Upper lobe of left lung (tissue), 6 donors: Measurements from ENCODE around the gene TMEM74B. TPM values are rescaled to one million over a fixed set of nuclear protein-coding genes. Genes with fewer than 3 reads are reported as not detected.

Experiments
- ATAC-seq, 2 donors: fragments of 200-7000 bp; cut with Tn5 transposase; one replicate each; pipeline ENCODE4 v1.9.1; 2022; ENCODE audit warnings: mild to moderate bottlenecking in 2 of 2, moderate library complexity in 2 of 2; ENCODE audit not compliant: low FRiP score in 2 of 2
- DNase-seq, 2 donors: peaks; one replicate each; pipeline ENCODE4 v3.0.0-alpha.2; 2019 to 2020
- H3K27ac ChIP-seq, 4 donors: fragments of 200-600 bp; sonication (generic); one replicate each; pipeline ENCODE4 v1.5.1; 2016 to 2019
- H3K27me3 ChIP-seq, 4 donors: fragments of 200-600 bp; sonication (generic); one replicate each; pipeline ENCODE4 v1.5.1; 2017 to 2019
- H3K36me3 ChIP-seq, 4 donors: fragments of 200-600 bp; sonication (generic); one replicate each; pipeline ENCODE4 v1.5.1; 2016 to 2019
- H3K4me1 ChIP-seq, 4 donors: fragments of 200-600 bp; sonication (generic); one replicate each; pipeline ENCODE4 v1.5.1; 2018 to 2019
- H3K4me3 ChIP-seq, 4 donors: fragments of 200-600 bp; sonication (generic); one replicate each; pipeline ENCODE4 v1.5.1; 2017 to 2019; ENCODE audit warnings: mild to moderate bottlenecking in 2 of 4, moderate library complexity in 1 of 4
- H3K9me3 ChIP-seq, 4 donors: fragments of 200-600 bp; sonication (generic); one replicate each; pipeline ENCODE4 v1.5.1; 2018 to 2019
- CTCF ChIP-seq, 6 experiments: fragments of 450-650 bp in 4 of 6; fragments of 200-600 bp in 2 of 6; sonication (generic) in 2 of 6; IDR thresholded peaks; one replicate each; pipeline ENCODE4 v1.5.1; 2016 to 2019; ENCODE audit warnings: antibody characterized with exemption in 6 of 6
- EP300 ChIP-seq, 4 donors: sonication (generic); formaldehyde crosslinking; IDR thresholded peaks; one replicate each; pipeline ENCODE4 v1.5.1; 2017; ENCODE audit warnings: antibody characterized with exemption in 4 of 4, control low read depth in 2 of 4
- POLR2A ChIP-seq, 4 donors: fragments of 450-650 bp; IDR thresholded peaks; one replicate each; pipeline ENCODE4 v1.5.1; 2016 to 2017; ENCODE audit warnings: antibody characterized with exemption in 4 of 4, mild to moderate bottlenecking in 2 of 4
- POLR2AphosphoS5 ChIP-seq, 2 donors: sonication (generic); formaldehyde crosslinking; IDR thresholded peaks; one replicate each; pipeline ENCODE4 v1.5.1; 2017; ENCODE audit warnings: antibody characterized with exemption in 2 of 2
- WGBS, 2 donors: methylation state at CpG; one replicate each; pipeline ENCODE4 v1.1.5; 2017 to 2018; 5-methylcytosine and 5-hydroxymethylcytosine counted together
- total RNA-seq, 6 donors: library from RNA; depleted of rRNA in 4 of 6; stranded (reverse); fragments of >200 nt in 4 of 6; gene quantifications; one replicate each; pipeline versions ENCODE4 v1.1.0 to v1.2.1, GENCODE V29; 2016 to 2021
- donor health status: DM: no; HTN: no; CAD: no; lungs with moderate emphysema.
- donor health status: DM: no; HTN: yes; CAD: no; lungs with severe emphysema.

TMEM74B gene
- total RNA-seq, 6 donors from 2014 or later: 9.3 to 85.9 (median 11.5) TPM

- DNase-seq (no peak), ATAC-seq (no peak)
- no peaks in the 10 kb centered on the region for H3K4me1 ChIP-seq
- H3K36me3 ChIP-seq: peaks cover 30 to 99% (median 63%) of the 10 kb centered on the region in 4 donors
- H3K27ac ChIP-seq: no peak overlapping the region
- H3K27me3 ChIP-seq: no peaks in the 10 kb centered on the region
- H3K4me3 ChIP-seq: no peak overlapping the region
- TF ChIP-seq EP300 (IDR thresholded peaks at IDR 0.05) (no peak), POLR2A (IDR thresholded peaks at IDR 0.05) (no peak), POLR2AphosphoS5 (IDR thresholded peaks at IDR 0.05) (no peak), CTCF (IDR thresholded peaks at IDR 0.05) (no peak)
- no peaks in the 10 kb centered on the region for H3K9me3 ChIP-seq
- WGBS, 2 donors: 94 to 97% methylated on average over 5 of the region's 5 CpGs
Measured at GRCh38 chr20:1169224-1169623, 15.6 kb downstream of the TMEM74B start.

GRCh38 chr20:1166948-1167720, 17.6 kb downstream of the TMEM74B start:
- H3K4me3 ChIP-seq: no peak overlapping the region
- WGBS, 2 donors: 88 to 92% methylated on average over 1 of the region's 1 CpG
- peaks cover 35 to 99% (median 73%) of the 10 kb centered on the region in 4 donors for H3K36me3 ChIP-seq
- DNase-seq (no peak), ATAC-seq (no peak)
- no peak overlapping the region for H3K27ac ChIP-seq
- H3K4me1 ChIP-seq: no peaks in the 10 kb centered on the region
- no peaks in the 10 kb centered on the region for H3K9me3 ChIP-seq
- no peaks in the 10 kb centered on the region for H3K27me3 ChIP-seq
- no peak for TF ChIP-seq POLR2AphosphoS5 (IDR thresholded peaks at IDR 0.05)
- no peak for TF ChIP-seq CTCF (IDR thresholded peaks at IDR 0.05)
- no peak for TF ChIP-seq EP300 (IDR thresholded peaks at IDR 0.05)
- TF ChIP-seq POLR2A (IDR thresholded peaks at IDR 0.05): no peak

GRCh38 chr20:1165941-1166340, 18.8 kb downstream of the TMEM74B start:
- 90 to 98% methylated on average over 9 of the region's 9 CpGs for WGBS, 2 donors
- DNase-seq (no peak), ATAC-seq (no peak)
- TF ChIP-seq POLR2AphosphoS5 (IDR thresholded peaks at IDR 0.05): no peak
- Histone ChIP-seq H3K4me1 (no peaks in the 10 kb centered on the region), H3K27me3 (no peaks in the 10 kb centered on the region), H3K27ac (no peak overlapping the region), H3K9me3 (no peaks in the 10 kb centered on the region), H3K4me3 (no peak overlapping the region), H3K36me3 (peaks cover 43 to 99% (median 77%) of the 10 kb centered on the region in 4 donors)

- no peak for ATAC-seq
- Histone ChIP-seq H3K9me3 (no peaks in the 10 kb centered on the region), H3K36me3 (peaks cover 47 to 100% (median 77%) of the 10 kb centered on the region in 4 donors), H3K27ac (no peak overlapping the region), H3K27me3 (no peaks in the 10 kb centered on the region), H3K4me1 (no peaks in the 10 kb centered on the region), H3K4me3 (no peak overlapping the region)
- WGBS, 2 donors: 92 to 94% methylated on average over 1 of the region's 1 CpG
- no peak for DNase-seq
- TF ChIP-seq POLR2A (IDR thresholded peaks at IDR 0.05): no peak
- no peak for TF ChIP-seq CTCF (IDR thresholded peaks at IDR 0.05)
- TF ChIP-seq POLR2AphosphoS5 (IDR thresholded peaks at IDR 0.05): no peak
- TF ChIP-seq EP300 (IDR thresholded peaks at IDR 0.05): no peak
Measured at GRCh38 chr20:1165521-1165920, 19.3 kb downstream of the TMEM74B start.

GRCh38 chr20:1164871-1165270, 19.9 kb downstream of the TMEM74B start:
- Histone ChIP-seq H3K36me3 (peaks cover 44 to 100% (median 78%) of the 10 kb centered on the region in 4 donors), H3K4me1 (no peaks in the 10 kb centered on the region), H3K9me3 (no peaks in the 10 kb centered on the region), H3K27ac (no peak overlapping the region), H3K4me3 (no peak overlapping the region), H3K27me3 (no peaks in the 10 kb centered on the region)
- 96 to 99% methylated on average over 7 of the region's 7 CpGs for WGBS, 2 donors
- DNase-seq (no peak), ATAC-seq (no peak)
- TF ChIP-seq EP300 (IDR thresholded peaks at IDR 0.05) (no peak), POLR2AphosphoS5 (IDR thresholded peaks at IDR 0.05) (no peak), POLR2A (IDR thresholded peaks at IDR 0.05) (no peak), CTCF (IDR thresholded peaks at IDR 0.05) (no peak)
